Neural crest cell (in vitro differentiated cells): Measurements from ENCODE around the gene NRG3. TPM values are rescaled to one million over a fixed set of nuclear protein-coding genes. Genes with fewer than 3 reads are reported as not detected.

Experiments
- DNase-seq: peaks from one replicate; pipeline ENCODE4 v3.0.0; 2021; ENCODE audit warnings: low read depth, mixed read lengths, low spot score
- H3K27ac Mint-ChIP-seq: one replicate; pipeline ENCODE4 v1.8.0; 2021; ENCODE audit warnings: mild to moderate bottlenecking, mixed read lengths; ENCODE audit not compliant: unreplicated experiment
- H3K27me3 Mint-ChIP-seq: 2 replicates; pipeline ENCODE4 v1.8.0; 2021; ENCODE audit warnings: low read depth, mild to moderate bottlenecking, mixed read lengths
- H3K36me3 Mint-ChIP-seq: 2 replicates; pipeline ENCODE4 v1.8.0; 2021; ENCODE audit warnings: low read depth, mild to moderate bottlenecking, mixed read lengths
- H3K4me1 Mint-ChIP-seq: 2 replicates; pipeline ENCODE4 v1.8.0; 2021; ENCODE audit warnings: mixed read lengths
- H3K4me3 Mint-ChIP-seq: one replicate; pipeline ENCODE4 v1.8.0; 2021; ENCODE audit warnings: mild to moderate bottlenecking, mixed read lengths
- H3K9me3 Mint-ChIP-seq: 2 replicates; pipeline ENCODE4 v1.8.0; 2021; ENCODE audit warnings: mixed read lengths
- total RNA-seq: library from RNA; stranded (reverse); gene quantifications from 2 replicates; pipeline ENCODE4 v1.2.1, GENCODE V29; 2021
- TF ChIP-seq, protein P1 (sequence below): fragments of 200-600 bp; sonication (generic); conservative IDR thresholded peaks from 2 replicates; pipeline ENCODE4 v1.5.0; 2021; ENCODE audit warnings: antibody characterized with exemption, mild to moderate bottlenecking

NRG3 gene
- total RNA-seq, 1 donor from 2014 or later = 3.1 TPM

DNA sequence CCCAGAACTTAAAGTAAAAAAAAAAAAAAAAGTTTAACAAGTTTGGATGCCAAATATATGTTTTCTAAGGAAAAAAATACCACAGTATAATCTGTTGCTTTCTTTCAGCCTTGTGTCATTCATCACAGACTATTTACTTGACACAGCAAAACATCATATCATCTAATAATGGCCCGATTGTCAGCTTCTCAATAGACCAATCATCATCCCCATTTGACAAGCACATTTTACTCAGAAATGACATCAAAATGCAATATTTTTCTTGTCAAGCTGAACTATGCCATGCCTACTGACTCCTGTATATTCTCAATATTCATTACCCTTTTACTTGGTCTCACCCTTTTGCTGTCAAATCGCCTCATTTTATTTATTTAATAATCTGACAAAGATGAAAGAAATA lies 249.7 kb downstream of the NRG3 start:
- H3K27ac Mint-ChIP-seq = no peak overlapping the region
- H3K27me3 Mint-ChIP-seq = peaks cover 3% of the 10 kb centered on the region
- no peaks in the 10 kb centered on the region for H3K36me3 Mint-ChIP-seq
- H3K4me1 Mint-ChIP-seq = no peaks in the 10 kb centered on the region
- H3K4me3 Mint-ChIP-seq = no peak overlapping the region
- no peak for DNase-seq
- H3K9me3 Mint-ChIP-seq = no peaks in the 10 kb centered on the region
- TF ChIP-seq, protein P1, sequence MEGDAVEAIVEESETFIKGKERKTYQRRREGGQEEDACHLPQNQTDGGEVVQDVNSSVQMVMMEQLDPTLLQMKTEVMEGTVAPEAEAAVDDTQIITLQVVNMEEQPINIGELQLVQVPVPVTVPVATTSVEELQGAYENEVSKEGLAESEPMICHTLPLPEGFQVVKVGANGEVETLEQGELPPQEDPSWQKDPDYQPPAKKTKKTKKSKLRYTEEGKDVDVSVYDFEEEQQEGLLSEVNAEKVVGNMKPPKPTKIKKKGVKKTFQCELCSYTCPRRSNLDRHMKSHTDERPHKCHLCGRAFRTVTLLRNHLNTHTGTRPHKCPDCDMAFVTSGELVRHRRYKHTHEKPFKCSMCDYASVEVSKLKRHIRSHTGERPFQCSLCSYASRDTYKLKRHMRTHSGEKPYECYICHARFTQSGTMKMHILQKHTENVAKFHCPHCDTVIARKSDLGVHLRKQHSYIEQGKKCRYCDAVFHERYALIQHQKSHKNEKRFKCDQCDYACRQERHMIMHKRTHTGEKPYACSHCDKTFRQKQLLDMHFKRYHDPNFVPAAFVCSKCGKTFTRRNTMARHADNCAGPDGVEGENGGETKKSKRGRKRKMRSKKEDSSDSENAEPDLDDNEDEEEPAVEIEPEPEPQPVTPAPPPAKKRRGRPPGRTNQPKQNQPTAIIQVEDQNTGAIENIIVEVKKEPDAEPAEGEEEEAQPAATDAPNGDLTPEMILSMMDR = no peak

DNA sequence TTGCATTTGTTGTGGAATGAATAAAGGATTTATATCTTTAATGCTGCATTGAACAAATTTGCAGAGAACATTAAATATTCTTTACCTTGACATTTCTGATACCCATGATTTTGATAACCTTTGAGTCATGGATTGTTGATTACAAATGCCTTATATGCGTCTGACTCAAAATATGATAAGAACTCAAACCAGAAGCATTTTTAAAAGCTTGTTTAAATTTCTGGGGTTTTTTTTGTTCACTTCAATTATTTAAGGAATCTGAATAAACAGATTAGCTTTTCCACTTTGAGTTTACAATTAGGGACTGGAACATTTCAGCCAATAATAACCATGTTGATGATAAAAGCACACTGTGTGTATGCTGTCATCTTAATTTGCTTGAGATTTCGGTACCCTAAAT lies 253.5 kb downstream of the NRG3 start:
- TF ChIP-seq, protein P1 = no peak
- no peak overlapping the region for H3K4me3 Mint-ChIP-seq
- H3K27me3 Mint-ChIP-seq = peaks cover 5% of the 10 kb centered on the region
- H3K27ac Mint-ChIP-seq = no peak overlapping the region
- H3K4me1 Mint-ChIP-seq = no peaks in the 10 kb centered on the region
- no peaks in the 10 kb centered on the region for H3K36me3 Mint-ChIP-seq
- no peak for DNase-seq
- H3K9me3 Mint-ChIP-seq = peaks cover 10% of the 10 kb centered on the region

DNA sequence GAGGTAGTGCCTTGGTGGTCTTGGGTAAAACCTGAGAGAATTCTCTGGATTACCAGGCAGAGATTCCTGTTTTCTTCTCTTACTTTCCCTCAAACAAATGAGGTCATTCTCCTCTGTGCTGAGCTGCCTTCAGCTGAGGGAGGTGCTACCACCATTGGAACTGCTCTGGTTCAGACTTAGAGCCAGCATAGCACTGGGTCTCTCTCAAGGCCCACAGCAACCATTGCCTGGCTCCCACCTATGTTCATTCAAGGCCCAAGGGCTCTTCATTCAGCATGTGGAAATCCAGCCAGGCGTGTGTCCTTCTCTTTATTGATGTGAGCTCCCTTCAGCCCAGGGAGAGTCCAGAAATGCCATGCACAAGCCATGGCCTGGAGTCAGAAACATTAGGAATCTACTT lies 261.1 kb downstream of the NRG3 start:
- no peak overlapping the region for H3K4me3 Mint-ChIP-seq
- no peak overlapping the region for H3K27ac Mint-ChIP-seq
- H3K9me3 Mint-ChIP-seq = peaks cover 9% of the 10 kb centered on the region
- H3K27me3 Mint-ChIP-seq = no peaks in the 10 kb centered on the region
- peaks cover 5% of the 10 kb centered on the region for H3K4me1 Mint-ChIP-seq
- no peak for DNase-seq
- TF ChIP-seq, protein P1 = no peak
- H3K36me3 Mint-ChIP-seq = no peaks in the 10 kb centered on the region

DNA sequence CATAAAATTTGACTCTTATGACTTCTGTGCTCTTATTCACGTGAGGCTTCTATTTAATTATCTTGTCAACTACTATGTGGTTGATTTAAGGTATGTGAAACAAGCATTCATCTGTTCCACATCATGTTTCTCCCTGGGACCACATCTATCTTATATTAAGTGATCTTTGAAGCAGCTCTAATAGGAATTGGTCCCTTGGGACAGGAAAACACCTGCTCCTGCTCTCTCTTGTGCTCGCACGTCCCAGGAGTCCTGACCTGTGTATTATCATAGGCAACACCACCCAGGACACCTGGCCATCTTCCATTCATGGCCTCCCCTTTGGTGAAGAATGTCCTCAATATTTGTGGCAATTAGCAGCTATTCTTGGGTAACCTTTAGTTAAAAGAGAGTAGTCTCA lies 269.2 kb downstream of the NRG3 start:
- H3K4me1 Mint-ChIP-seq = peaks cover 5% of the 10 kb centered on the region
- DNase-seq = no peak
- H3K9me3 Mint-ChIP-seq = no peaks in the 10 kb centered on the region
- TF ChIP-seq, protein P1 = no peak
- H3K36me3 Mint-ChIP-seq = no peaks in the 10 kb centered on the region
- no peak overlapping the region for H3K27ac Mint-ChIP-seq
- no peak overlapping the region for H3K4me3 Mint-ChIP-seq
- no peaks in the 10 kb centered on the region for H3K27me3 Mint-ChIP-seq

DNA sequence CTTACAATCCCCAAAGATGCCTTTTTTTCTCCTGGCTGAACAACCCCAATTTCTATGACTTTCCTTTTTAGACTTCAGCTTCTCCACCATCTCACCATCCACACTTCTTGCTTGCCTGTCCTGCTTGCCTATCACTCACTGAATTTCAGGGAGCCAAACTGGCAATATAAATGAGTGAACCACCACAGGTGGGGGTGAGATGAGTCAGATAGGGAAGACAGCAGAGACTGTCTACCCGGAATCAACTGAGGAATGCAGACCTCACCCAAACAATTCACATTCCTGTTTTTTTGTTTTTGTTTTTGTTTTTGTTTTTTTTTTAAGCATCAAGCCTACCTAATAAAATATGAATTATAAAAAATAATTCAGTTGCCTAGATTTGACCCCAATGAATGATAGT lies 273.8 kb downstream of the NRG3 start:
- peaks cover 5% of the 10 kb centered on the region for H3K4me1 Mint-ChIP-seq
- H3K27ac Mint-ChIP-seq = no peak overlapping the region
- DNase-seq = no peak
- no peak overlapping the region for H3K4me3 Mint-ChIP-seq
- H3K9me3 Mint-ChIP-seq = no peaks in the 10 kb centered on the region
- H3K36me3 Mint-ChIP-seq = no peaks in the 10 kb centered on the region
- TF ChIP-seq, protein P1 = no peak
- no peaks in the 10 kb centered on the region for H3K27me3 Mint-ChIP-seq

DNA sequence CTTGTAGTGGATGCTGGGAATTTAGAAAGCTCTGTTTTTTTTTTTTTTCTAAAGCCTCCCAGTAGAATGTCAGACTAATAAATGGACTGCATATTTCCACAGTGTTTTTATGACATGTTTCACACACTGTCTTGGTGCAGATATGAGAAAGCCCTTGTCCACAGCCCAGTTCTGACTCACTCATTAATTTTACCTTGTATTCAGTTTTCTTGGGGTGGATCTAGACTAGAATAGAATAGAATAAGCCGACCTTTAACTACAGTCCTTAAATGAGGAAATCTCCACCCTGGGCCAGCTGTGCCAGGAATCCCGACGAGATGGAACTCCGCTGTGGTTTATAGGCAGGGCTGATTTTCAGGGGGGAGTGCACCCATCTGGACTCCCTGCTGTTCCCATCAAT lies 274.7 kb downstream of the NRG3 start:
- TF ChIP-seq, protein P1 = no peak
- no peaks in the 10 kb centered on the region for H3K4me1 Mint-ChIP-seq
- no peaks in the 10 kb centered on the region for H3K36me3 Mint-ChIP-seq
- no peaks in the 10 kb centered on the region for H3K9me3 Mint-ChIP-seq
- no peaks in the 10 kb centered on the region for H3K27me3 Mint-ChIP-seq
- H3K27ac Mint-ChIP-seq = no peak overlapping the region
- DNase-seq = no peak
- H3K4me3 Mint-ChIP-seq = no peak overlapping the region
